DMS153 treated with DMSO at 0.1 percent for 48 hours (cell line): Measurements from ENCODE around the gene EXOC6.

Experiments used
- DNase-seq: peaks from one replicate; lab custom pipeline; 2025; ENCODE audit not compliant: unreplicated experiment; lab: John Stamatoyannopoulos, UW

Gene EXOC6

GRCh38 chr10:93106631-93107072, 258.3 kb downstream of the EXOC6 start:
- DNase-seq: no peak
